Naive thymus-derived CD8-positive, alpha-beta T cell (primary cell): Measurements from ENCODE around the gene NRIP2. TPM values are rescaled to one million over a fixed set of nuclear protein-coding genes. Genes with fewer than 3 reads are reported as not detected.
A peak's percentile ranks its signal among the peaks of the same experiment; 100 is the strongest.
"Not testable (repeated sequence)": the region's sequence is repeated elsewhere in the genome, so short reads cannot be mapped to it uniquely, and the experiment has no call there.

Experiments used
- ATAC-seq, 2 donors: fragments of 150-1000 bp; cut with Tn5 transposase in 1 of 2; sonication (Bioruptor Pico), chemical (Tn5 transposase) in 1 of 2; 1 replicate in 1 of 2; 2 replicates in 1 of 2; pipeline ENCODE4 v1.10.0; 2021; ENCODE audit warnings: mild to moderate bottlenecking in 2 of 2, moderate library complexity in 2 of 2
- POLR2A ChIA-PET: fragments of 350-600 bp; sonication (Branson Sonifier 250); formaldehyde crosslinking; loops from one replicate; lab custom pipeline; 2021; ENCODE audit warnings: antibody characterized with exemption; lab: Charles Lee
- DNase-seq, 10 donors: peaks; one replicate each; pipeline versions ENCODE4 v3.0.0 to v3.0.0-alpha.2; 2020 to 2022
- H3K27ac Mint-ChIP-seq, 10 donors: one replicate each; pipeline ENCODE4 v1.8.0; 2020 to 2022; ENCODE audit warnings: mild to moderate bottlenecking in 10 of 10, mixed read lengths in 10 of 10, moderate library complexity in 4 of 10, inconsistent platforms in 1 of 10
- H3K27me3 Mint-ChIP-seq, 5 donors: one replicate each; pipeline ENCODE4 v1.8.0; 2021 to 2022; ENCODE audit warnings: mixed read lengths in 5 of 5
- H3K36me3 Mint-ChIP-seq, 3 donors: one replicate each; pipeline ENCODE4 v1.8.0; 2020 to 2022; ENCODE audit warnings: mixed read lengths in 3 of 3, mild to moderate bottlenecking in 2 of 3, inconsistent platforms in 1 of 3
- H3K4me1 Mint-ChIP-seq, 4 donors: one replicate each; pipeline ENCODE4 v1.8.0; 2021 to 2022; ENCODE audit warnings: mixed read lengths in 4 of 4
- H3K4me3 Mint-ChIP-seq, 10 donors: one replicate each; pipeline ENCODE4 v1.8.0; 2020 to 2022; ENCODE audit warnings: mild to moderate bottlenecking in 10 of 10, mixed read lengths in 10 of 10, moderate library complexity in 6 of 10, inconsistent platforms in 1 of 10
- H3K9me3 Mint-ChIP-seq, 9 donors: one replicate each; pipeline ENCODE4 v1.8.0; 2020 to 2022; ENCODE audit warnings: mixed read lengths in 9 of 9, mild to moderate bottlenecking in 3 of 9, inconsistent platforms in 1 of 9, moderate library complexity in 1 of 9
- polyA plus RNA-seq, 3 donors: library from polyadenylated mRNA; unstranded; fragments of 300-500 nt; fragmentation: Illumina TruSeq; gene quantifications; one replicate each; pipeline ENCODE4 v1.2.3, GENCODE V29; 2021
- total RNA-seq, 8 experiments: library from RNA in 2 of 8; stranded (reverse) in 2 of 8; gene quantifications; one replicate each; pipeline ENCODE4 v1.2.3 and lab custom pipeline; 2021 to 2026

NRIP2 gene, protein sequence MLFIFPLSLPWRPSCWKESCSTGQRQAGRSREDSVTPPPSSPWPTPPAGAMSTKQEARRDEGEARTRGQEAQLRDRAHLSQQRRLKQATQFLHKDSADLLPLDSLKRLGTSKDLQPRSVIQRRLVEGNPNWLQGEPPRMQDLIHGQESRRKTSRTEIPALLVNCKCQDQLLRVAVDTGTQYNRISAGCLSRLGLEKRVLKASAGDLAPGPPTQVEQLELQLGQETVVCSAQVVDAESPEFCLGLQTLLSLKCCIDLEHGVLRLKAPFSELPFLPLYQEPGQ
- total RNA-seq = not detected
- 1 to 10 TPM; 1.3 to 2.4 (median 1.6) TPM for polyA plus RNA-seq
- total RNA-seq (lab: John Stamatoyannopoulos, UW) = 0 to 0.07 (median 0) reads per million in 6 experiments

- POLR2A ChIA-PET = no interaction called here
- Mint-ChIP-seq H3K4me1 (peaks cover 9 to 28% (median 21%) of the 10 kb centered on the region in 4 donors), H3K36me3 (peaks cover 4 to 53% (median 14%) of the 10 kb centered on the region in 3 donors), H3K27ac (peak within 1 kb of the TSS in 9 of 10 donors; percentile 18 to 87 (median 70)), H3K9me3 (no peaks in the 10 kb centered on the region), H3K4me3 (peak within 1 kb of the TSS in 2 of 10 donors; percentile 6 to 50), H3K27me3 (no peaks in the 10 kb centered on the region)
- DNase-seq = no peak
- ATAC-seq = peak in 1 of 2 donors; percentile 35
Measured at GRCh38 chr12:2834581-2835491, at the start of gene NRIP2. TSS of gene NRIP2 (minus strand) at chr12:2835035. CDS start at chr12:2834983, 52 bp downstream.

DNA sequence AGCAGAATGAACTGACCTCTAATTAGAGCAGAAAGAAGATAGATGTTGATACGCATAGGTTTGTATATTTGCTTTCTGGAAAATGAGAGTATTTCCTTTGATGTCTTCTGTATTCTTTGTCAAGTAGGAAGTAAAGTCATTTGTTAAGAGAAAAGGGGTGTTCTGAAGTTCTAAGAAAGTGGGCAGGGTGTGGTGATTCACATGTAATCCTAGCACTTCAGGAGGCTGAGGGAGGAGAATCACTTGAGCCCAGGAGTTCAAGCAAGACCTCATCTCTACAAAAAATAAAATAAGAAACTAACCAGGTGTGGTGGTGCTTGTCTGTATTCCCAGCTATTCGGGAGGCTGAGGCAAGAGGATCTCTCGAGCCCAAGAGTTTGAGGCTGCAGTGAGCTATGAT is 45.0 kb upstream of the NRIP2 start:
- no peak for DNase-seq
- Mint-ChIP-seq H3K4me1 (peaks cover 23 to 43% (median 36%) of the 10 kb centered on the region in 4 donors), H3K4me3 (peak overlapping the region in 4 of 10 donors; percentile 13 to 58 (median 28)), H3K9me3 (no peaks in the 10 kb centered on the region), H3K36me3 (peaks cover 0 to 10% (median 0%) of the 10 kb centered on the region in 3 donors), H3K27ac (peak overlapping the region in 2 of 10 donors; percentile 32 to 47), H3K27me3 (no peaks in the 10 kb centered on the region)
- POLR2A ChIA-PET = interaction anchor here (0.9 to 2.0 kb wide), 2 partner anchors 11 to 14 kb away, joined by 4 to 15 read pairs; partner anchors contain the start of gene TULP3
- no peak for ATAC-seq

DNA sequence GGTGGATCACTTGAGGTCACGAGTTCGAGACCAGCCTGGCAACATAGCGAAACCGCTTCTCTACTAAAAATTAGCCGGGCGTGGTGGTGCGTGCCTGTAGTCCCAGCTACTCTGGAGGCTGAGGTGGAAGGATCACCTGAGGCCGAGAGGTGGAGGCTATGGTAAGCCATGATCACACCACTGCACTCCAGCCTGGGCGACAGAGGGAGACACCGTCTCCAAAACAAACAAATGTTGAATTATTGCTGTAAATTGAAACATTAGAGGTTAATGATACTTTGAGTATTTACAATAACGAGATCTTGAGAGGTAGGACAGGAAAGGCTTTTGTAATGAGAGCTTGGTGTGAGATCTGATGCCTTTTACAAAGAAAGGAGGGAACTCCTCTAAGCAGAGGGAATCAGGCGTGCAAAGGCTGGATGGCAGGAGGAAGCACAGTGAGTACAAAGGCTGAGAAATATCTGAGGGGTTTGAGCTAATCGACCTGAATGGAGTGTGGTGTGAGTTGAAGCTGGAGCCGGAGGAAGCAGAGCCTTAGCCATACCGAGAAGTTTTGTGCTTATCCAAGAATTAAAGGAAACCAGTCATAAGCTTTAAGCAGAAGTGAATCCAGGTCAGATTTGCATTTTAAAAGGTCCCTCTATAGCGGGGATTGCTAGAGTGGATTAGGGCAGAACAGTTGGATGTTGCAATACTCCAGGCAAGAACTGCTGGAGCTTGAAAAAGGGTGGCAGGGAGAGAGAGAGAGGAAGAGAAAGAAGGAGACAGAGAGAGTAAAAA is 43.3 kb upstream of the NRIP2 start:
- H3K36me3 Mint-ChIP-seq = peaks cover 0 to 2% (median 0%) of the 10 kb centered on the region in 3 donors
- no peaks in the 10 kb centered on the region for H3K9me3 Mint-ChIP-seq
- no peak for ATAC-seq
- DNase-seq = no peak
- peak overlapping the region; percentile 94 to 100 (median 99) for H3K27ac Mint-ChIP-seq
- peak overlapping the region; percentile 92 to 99 (median 98) for H3K4me3 Mint-ChIP-seq
- POLR2A ChIA-PET = interaction anchor here (0.7 to 2.0 kb wide), 4 partner anchors 9 to 64 kb away, joined by 3 to 15 read pairs (median 14); partner anchors contain the start of gene TULP3
- H3K27me3 Mint-ChIP-seq = no peaks in the 10 kb centered on the region
- peaks cover 20 to 38% (median 32%) of the 10 kb centered on the region in 4 donors for H3K4me1 Mint-ChIP-seq

GRCh38 chr12:2877047-2877952 is 42.5 kb upstream of the NRIP2 start, which contains the start of the genes FOXM1 and RHNO1:
TSS of gene FOXM1 (minus strand) at chr12:2877174. CDS start at chr12:2874478, 2,696 bp downstream.
TSS of gene RHNO1 (plus strand) at chr12:2877223. CDS start at chr12:2885367, 8,144 bp downstream.
- H3K36me3 Mint-ChIP-seq = no peaks in the 10 kb centered on the region
- POLR2A ChIA-PET = interaction anchor here (0.7 to 1.9 kb wide), 7 partner anchors 10 to 186 kb away, joined by 3 to 14 read pairs (median 8); partner anchors contain the start of genes FKBP4 and TULP3
- peak; percentile 84 to 89 for ATAC-seq
- H3K4me3 Mint-ChIP-seq = peak within 1 kb of the TSS; percentile 92 to 99 (median 98)
- H3K27me3 Mint-ChIP-seq = no peaks in the 10 kb centered on the region
- H3K4me1 Mint-ChIP-seq = peaks cover 20 to 38% (median 32%) of the 10 kb centered on the region in 4 donors
- H3K9me3 Mint-ChIP-seq = no peaks in the 10 kb centered on the region
- peak within 1 kb of the TSS; percentile 94 to 100 (median 99) for H3K27ac Mint-ChIP-seq
- peak; percentile 72 to 94 (median 85) for DNase-seq

DNA sequence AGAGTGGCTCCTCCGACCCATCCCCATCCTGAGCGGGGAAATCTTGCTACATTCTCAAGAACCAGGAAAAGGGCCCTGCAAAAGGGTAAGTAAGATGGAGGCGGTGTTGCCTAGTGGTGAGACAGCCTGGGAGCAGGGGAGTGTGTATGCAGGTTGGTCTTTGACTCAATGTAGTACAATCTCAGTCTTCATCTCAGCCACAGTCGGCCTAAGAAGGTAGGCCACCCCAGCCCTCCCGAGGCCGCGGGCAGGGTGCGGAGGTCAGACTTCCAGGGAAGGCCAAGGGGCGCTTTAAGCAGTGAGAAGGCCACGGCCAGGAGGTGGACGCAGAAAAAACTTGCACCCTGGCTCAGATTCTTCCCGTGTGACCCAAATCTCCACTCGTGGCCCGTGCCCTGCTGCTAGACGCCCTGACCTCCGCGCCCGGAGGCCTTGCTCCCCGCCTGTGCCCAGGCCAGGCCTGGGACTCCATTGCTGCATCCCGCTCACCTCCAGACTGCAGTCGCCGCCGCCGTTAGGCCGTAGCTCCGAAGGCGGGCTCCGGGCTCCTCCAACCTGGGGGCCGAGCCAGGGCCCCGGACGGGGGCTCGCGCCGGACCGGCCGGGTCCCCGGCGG is 41.7 kb upstream of the NRIP2 start:
- H3K4me3 Mint-ChIP-seq = peak overlapping the region; percentile 75 to 98 (median 84)
- H3K27me3 Mint-ChIP-seq = no peaks in the 10 kb centered on the region
- no peaks in the 10 kb centered on the region for H3K36me3 Mint-ChIP-seq
- no peaks in the 10 kb centered on the region for H3K9me3 Mint-ChIP-seq
- POLR2A ChIA-PET = interaction anchor here (0.7 to 1.9 kb wide), 6 partner anchors 10 to 185 kb away, joined by 3 to 14 read pairs (median 8); partner anchors contain the start of genes FKBP4 and TULP3
- ATAC-seq = peak; percentile 47 to 52
- peaks cover 18 to 35% (median 30%) of the 10 kb centered on the region in 4 donors for H3K4me1 Mint-ChIP-seq
- DNase-seq = peak in 1 of 10 donors; percentile 14
- H3K27ac Mint-ChIP-seq = peak overlapping the region; percentile 49 to 97 (median 84)

DNA sequence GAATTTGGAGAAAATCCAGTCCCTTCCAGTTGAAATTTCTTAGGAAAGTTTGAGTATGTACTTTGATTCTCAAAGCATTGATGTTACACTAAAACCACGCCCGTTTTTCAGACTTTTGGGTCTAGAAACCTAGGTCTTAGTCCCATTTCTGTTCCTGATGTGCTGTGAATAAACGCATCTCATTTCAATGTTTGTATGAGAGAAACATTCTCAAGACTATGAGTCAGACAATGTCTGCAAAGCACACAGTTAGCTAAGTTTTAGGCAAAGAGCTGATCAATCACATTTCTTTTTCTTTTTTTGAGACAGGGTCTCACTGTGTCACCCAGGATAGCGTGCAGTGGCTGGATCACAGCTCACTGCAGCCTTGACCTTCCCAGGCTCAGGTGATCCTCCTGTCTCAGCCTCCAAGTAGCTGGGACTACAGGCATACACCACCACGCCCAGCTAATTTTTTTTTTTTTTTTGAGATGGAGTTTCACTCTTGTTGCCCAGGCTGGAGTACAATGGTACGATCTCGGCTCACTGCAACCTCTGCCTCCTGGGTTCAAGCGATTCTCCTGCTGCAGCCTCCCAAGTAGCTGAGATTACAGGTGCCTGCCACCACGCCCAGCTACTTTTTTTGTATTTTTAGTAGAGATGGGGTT is 34.3 kb upstream of the NRIP2 start:
- not testable (repeated sequence) for H3K36me3 Mint-ChIP-seq, H3K4me1 Mint-ChIP-seq, H3K27me3 Mint-ChIP-seq

DNA sequence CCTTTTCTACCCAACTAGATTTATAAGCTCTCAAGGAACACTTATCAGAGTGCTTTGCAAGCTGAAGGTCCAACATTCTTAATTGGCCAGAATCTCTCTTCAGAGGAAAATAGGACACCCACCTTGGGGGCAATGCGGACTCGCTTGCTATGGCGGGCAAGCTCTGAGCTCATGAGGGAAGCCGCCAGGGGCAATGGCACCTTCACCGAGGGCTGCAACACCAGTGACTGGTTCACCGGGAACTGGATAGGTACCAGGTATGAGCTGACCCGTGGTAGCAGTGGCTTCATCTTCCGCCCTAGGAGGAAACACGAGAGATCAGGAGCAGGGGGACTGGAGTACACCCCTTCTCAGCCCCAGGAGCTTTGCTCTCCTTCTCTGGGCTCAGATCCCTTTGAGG is 29.4 kb upstream of the NRIP2 start:
- Mint-ChIP-seq H3K4me3 (no peak overlapping the region), H3K9me3 (no peaks in the 10 kb centered on the region), H3K27me3 (no peaks in the 10 kb centered on the region), H3K4me1 (peaks cover 0 to 4% (median 0%) of the 10 kb centered on the region in 4 donors), H3K27ac (peak overlapping the region in 1 of 10 donors; percentile 71), H3K36me3 (peaks cover 0 to 10% (median 0%) of the 10 kb centered on the region in 3 donors)
- DNase-seq (no peak), ATAC-seq (no peak)
- POLR2A ChIA-PET = interaction anchor here (0.6 kb wide), 1 partner anchor 24 kb away, joined by 5 read pairs; no protein-coding TSS in a partner anchor

More for the DNA sequence above, 34.3 kb upstream of the NRIP2 start:
- H3K9me3 Mint-ChIP-seq, H3K27ac Mint-ChIP-seq, H3K4me3 Mint-ChIP-seq, ATAC-seq, DNase-seq: not testable (repeated sequence)
- POLR2A ChIA-PET = interaction anchor here (0.6 kb wide), 1 partner anchor 8 kb away, joined by 6 read pairs; no protein-coding TSS in a partner anchor

- POLR2A ChIA-PET, ATAC-seq: not testable (repeated sequence)
Measured at GRCh38 chr12:2863402-2863801, 28.6 kb upstream of the NRIP2 start.

DNA sequence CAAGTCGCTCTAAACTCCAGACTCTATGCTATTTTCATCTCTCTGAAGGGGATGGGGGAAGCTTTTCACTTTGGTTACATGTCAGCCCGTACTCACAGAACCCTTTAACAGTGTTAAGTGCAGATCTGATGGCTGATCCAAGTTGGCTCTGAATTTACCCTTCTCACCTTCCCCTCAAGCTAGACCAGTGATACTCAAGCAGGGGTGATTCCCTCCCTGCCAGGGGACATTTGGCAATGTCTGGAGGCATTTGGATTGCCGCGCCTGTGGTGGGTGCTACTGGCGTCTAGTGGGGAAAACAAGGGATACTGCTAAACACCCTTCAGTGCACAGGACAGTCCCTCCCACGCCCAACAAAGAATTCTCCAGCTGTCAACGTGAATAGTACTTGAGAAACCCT is 28.0 kb upstream of the NRIP2 start:
- no peak for ATAC-seq
- DNase-seq = no peak
- Mint-ChIP-seq H3K36me3 (peaks cover 0 to 16% (median 1%) of the 10 kb centered on the region in 3 donors), H3K4me3 (no peak overlapping the region), H3K27me3 (no peaks in the 10 kb centered on the region), H3K9me3 (no peaks in the 10 kb centered on the region), H3K4me1 (peaks cover 0 to 4% (median 0%) of the 10 kb centered on the region in 4 donors), H3K27ac (peak overlapping the region in 1 of 10 donors; percentile 35)
- POLR2A ChIA-PET = no interaction called here

More at GRCh38 chr12:2863402-2863801, 28.6 kb upstream of the NRIP2 start:
- DNase-seq, H3K27me3 Mint-ChIP-seq, H3K4me1 Mint-ChIP-seq, H3K27ac Mint-ChIP-seq, H3K9me3 Mint-ChIP-seq, H3K4me3 Mint-ChIP-seq: not testable (repeated sequence)
- H3K36me3 Mint-ChIP-seq = peaks cover 0 to 15% (median 0%) of the 10 kb centered on the region in 3 donors

DNA sequence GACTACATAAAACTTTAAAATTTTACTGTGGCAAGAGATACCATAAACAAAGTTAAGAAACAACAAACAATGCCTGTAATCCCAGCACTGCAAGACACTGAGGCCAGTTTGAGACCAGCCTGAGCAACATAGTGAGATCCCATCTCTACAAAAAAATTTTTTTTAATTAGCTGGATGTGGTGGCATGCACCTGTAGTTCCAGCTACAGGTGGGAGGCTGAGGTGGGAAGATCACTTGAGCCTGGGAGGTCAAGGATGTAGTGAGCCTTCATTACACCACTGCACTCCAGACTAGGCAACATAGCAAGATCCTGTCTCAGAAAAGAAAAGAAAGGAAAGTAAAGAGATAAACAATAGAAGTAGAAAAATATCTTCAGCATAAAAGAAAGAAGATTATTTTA is 25.3 kb upstream of the NRIP2 start:
- no peak overlapping the region for H3K4me3 Mint-ChIP-seq
- no peak for DNase-seq
- H3K4me1 Mint-ChIP-seq = peaks cover 0 to 2% (median under 1%) of the 10 kb centered on the region in 4 donors
- no peaks in the 10 kb centered on the region for H3K9me3 Mint-ChIP-seq
- POLR2A ChIA-PET = interaction anchor here (1.2 kb wide), 1 partner anchor 57 kb away, joined by 3 read pairs; no protein-coding TSS in a partner anchor
- peaks cover 0 to 16% (median 6%) of the 10 kb centered on the region in 3 donors for H3K36me3 Mint-ChIP-seq
- no peaks in the 10 kb centered on the region for H3K27me3 Mint-ChIP-seq
- peak overlapping the region in 4 of 10 donors; percentile 9 to 80 (median 66) for H3K27ac Mint-ChIP-seq
- no peak for ATAC-seq
